K562 (cell line): ENCODE results near the gene CST3. TPM values are rescaled to one million over a fixed set of nuclear protein-coding genes. Genes with fewer than 3 reads are reported as not detected.

Experiments
- ATAC-seq: fragments of 200-7000 bp; cut with Tn5 transposase; 3 replicates; pipeline ENCODE4 v1.9.1; 2020; ENCODE audit warnings: moderate library complexity
- BruUV-seq: library from RNA; stranded (reverse); fragments of 400-500 nt; replicated peaks from 2 replicates; lab custom pipeline; 2021; lab: Mats Ljungman, UMichigan
- CTCF ChIA-PET: fragments of 300-600 bp; formaldehyde crosslinking; extraction: SDS; loops from one replicate; lab custom pipeline; 2021; ENCODE audit warnings: low intra/inter-chr PET ratio; lab: Yijun Ruan, JAX
- POLR2A ChIA-PET: fragments of 300-600, 350-650 bp; sonication (Branson Sonifier 250); formaldehyde crosslinking; extraction: SDS; loops from one replicate; lab custom pipeline; 2021; ENCODE audit warnings: antibody characterized with exemption, inconsistent platforms; lab: Yijun Ruan, JAX
- DNase-seq, 4 experiments: peaks; one replicate each; pipeline versions ENCODE4 v3.0.0 to v3.0.0-alpha.2; 2011 to 2018; ENCODE audit warnings: low spot score in 3 of 4, mixed read lengths in 3 of 4; ENCODE audit errors: extremely low read depth in 1 of 4
- FAIRE-seq: peaks from 2 replicates; lab custom pipeline; 2011; peaks lifted over from hg19 to GRCh38; lab: Jason Lieb, UNC
- H2AFZ ChIP-seq: 2 replicates; pipeline ENCODE4 v1.6.0; 2011; ENCODE audit warnings: low read depth, low read length, control low read depth, inconsistent platforms
- H3K27ac ChIP-seq: fragments of 200-600 bp; 3 replicates; pipeline ENCODE4 v1.8.0; 2011; ENCODE audit warnings: low read depth, mild to moderate bottlenecking, control low read depth, inconsistent platforms, low read length, moderate library complexity, mixed read lengths; ENCODE audit errors: extremely low read depth
- H3K27me3 ChIP-seq, 2 experiments: fragments of 300-600 bp in 1 of 2; 2 replicates in 1 of 2; 3 replicates in 1 of 2; pipeline versions ENCODE4 v1.6.0 to v1.8.0; 2011; ENCODE audit warnings: inconsistent platforms in 2 of 2, low read length in 2 of 2, mild to moderate bottlenecking in 1 of 2, mixed read lengths in 1 of 2, moderate library complexity in 1 of 2; ENCODE audit not compliant: control insufficient read depth in 2 of 2, insufficient read depth in 2 of 2
- H3K36me3 ChIP-seq: fragments of 300-600 bp; 3 replicates; pipeline ENCODE4 v1.8.0; 2011; ENCODE audit warnings: mild to moderate bottlenecking, low read length, inconsistent platforms; ENCODE audit not compliant: control insufficient read depth, insufficient read depth
- H3K4me1 ChIP-seq, 2 experiments: fragments of 200-600 bp in 1 of 2; replicated peaks in 1 of 2; 2 replicates in 1 of 2; 3 replicates in 1 of 2; pipeline versions ENCODE4 v1.5.1 to v1.8.0; 2011; ENCODE audit warnings: inconsistent platforms in 2 of 2, low read length in 2 of 2, mild to moderate bottlenecking in 1 of 2, mixed read lengths in 1 of 2, moderate library complexity in 1 of 2; ENCODE audit not compliant: control insufficient read depth in 2 of 2, insufficient read depth in 2 of 2
- H3K4me2 ChIP-seq: 2 replicates; pipeline ENCODE4 v1.6.1; 2011; ENCODE audit warnings: low read length, control low read depth, inconsistent platforms, mixed read lengths; ENCODE audit not compliant: insufficient read depth
- H3K4me3 ChIP-seq: fragments of 200-600 bp; sonication (generic), shearing (Covaris generic); 2 replicates; pipeline ENCODE4 v1.5.1; 2016; ENCODE audit warnings: control low read depth, inconsistent platforms
- H3K79me2 ChIP-seq: fragments of 200-600 bp; 3 replicates; pipeline ENCODE4 v1.8.0; 2011; ENCODE audit warnings: low read length, inconsistent platforms; ENCODE audit not compliant: control insufficient read depth, insufficient read depth
- H3K9ac ChIP-seq, 2 experiments: 2 replicates each; pipeline versions ENCODE4 v1.6.0 to v1.6.1; 2011; ENCODE audit warnings: low read depth in 2 of 2, low read length in 2 of 2, control low read depth in 1 of 2, inconsistent platforms in 1 of 2, mild to moderate bottlenecking in 1 of 2, mixed read lengths in 1 of 2; ENCODE audit not compliant: insufficient read depth in 1 of 2
- H3K9me1 ChIP-seq: one replicate; pipeline ENCODE4 v1.6.0; 2011; ENCODE audit warnings: inconsistent platforms, mild to moderate bottlenecking, low read length, moderate library complexity; ENCODE audit not compliant: control insufficient read depth, insufficient read depth
- H3K9me3 ChIP-seq: replicated peaks from 2 replicates; pipeline ENCODE4 v1.5.1; 2011; ENCODE audit warnings: low read depth, low read length, inconsistent platforms; ENCODE audit not compliant: control insufficient read depth, insufficient read depth
- H4K20me1 ChIP-seq: replicated peaks from 2 replicates; pipeline ENCODE4 v1.6.1; 2011; ENCODE audit warnings: low read length, inconsistent platforms, mixed read lengths; ENCODE audit not compliant: control insufficient read depth, insufficient read depth
- CTCF ChIP-seq, 3 experiments: IDR thresholded peaks in 2 of 3; conservative IDR thresholded peaks in 1 of 3; 2 replicates each; pipeline ENCODE4 v1.5.1; 2011 to 2012; ENCODE audit warnings: low read length in 3 of 3, mild to moderate bottlenecking in 3 of 3, control low read depth in 2 of 3, improper control_type of control experiment in 1 of 3, inconsistent platforms in 1 of 3, low read depth in 1 of 3, mixed read lengths in 1 of 3, moderate library complexity in 1 of 3; ENCODE audit not compliant: insufficient read depth in 2 of 3
- FOXA1 ChIP-seq: fragments of 450-650 bp; IDR thresholded peaks from 2 replicates; pipeline ENCODE4 v1.6.1; 2016; ENCODE audit warnings: mild to moderate bottlenecking, borderline replicate concordance
- FOXP4 ChIP-seq: sonication (generic); formaldehyde crosslinking; IDR thresholded peaks from 2 replicates; pipeline ENCODE4 v1.8.0; 2022; ENCODE audit warnings: mild to moderate bottlenecking, missing genetic modification reagents, borderline replicate concordance
- KDM4B ChIP-seq, 2 experiments: fragments of 450-650 bp in 1 of 2; sonication (generic) in 1 of 2; IDR thresholded peaks; 2 replicates each; pipeline ENCODE4 v1.6.1; 2016 to 2017; ENCODE audit warnings: borderline replicate concordance in 2 of 2, antibody characterized with exemption in 1 of 2, low read depth in 1 of 2, mild to moderate bottlenecking in 1 of 2
- REST ChIP-seq, 2 experiments: fragments of 450-650 bp; formaldehyde crosslinking in 1 of 2; IDR thresholded peaks; 2 replicates each; pipeline versions ENCODE4 v1.4.0 to v1.6.1; 2014 to 2020; ENCODE audit warnings: mild to moderate bottlenecking in 2 of 2, borderline replicate concordance in 1 of 2, low read depth in 1 of 2
- YY1 ChIP-seq, 3 experiments: IDR thresholded peaks; 2 replicates each; pipeline ENCODE4 v1.6.1; 2011; ENCODE audit warnings: low read length in 2 of 3, mild to moderate bottlenecking in 2 of 3, moderate library complexity in 2 of 3, borderline replicate concordance in 1 of 3, control low read depth in 1 of 3, low read depth in 1 of 3; ENCODE audit not compliant: insufficient read depth in 3 of 3, insufficient replicate concordance in 2 of 3, control insufficient read depth in 1 of 3, insufficient read length in 1 of 3; ENCODE audit errors: extremely low read depth in 1 of 3
- WGBS: fragments of 100-300 bp; shearing (Covaris generic); methylation state at CpG from one replicate; pipeline ENCODE4 v1.1.6; 2016; ENCODE audit warnings: low coverage, mixed read lengths; ENCODE audit not compliant: insufficient coverage; ENCODE audit errors: missing lambda C conversion rate; 5-methylcytosine and 5-hydroxymethylcytosine counted together
- in situ Hi-C: fragments of 300-500 bp; cut with MboI; formaldehyde crosslinking; loops from 4 replicates; pipeline ENCODE4 v1.15.0; 2018; ENCODE audit warnings: inconsistent platforms, mixed read lengths
- intact Hi-C: fragments of 100-400 bp; cut with micrococcal nuclease; formaldehyde crosslinking; loops from 2 replicates; pipeline ENCODE4 v1.14.2; 2022
- polyA plus RNA-seq, 8 experiments: library from polyadenylated mRNA; depleted of rRNA in 4 of 8; stranded (reverse) in 5 of 8; unstranded in 3 of 8; fragments of >200 nt; fragmentation: Nextera tagmentation in 2 of 8; fragmentation: Illumina TruSeq in 1 of 8; extraction: Ambion mirVana in 2 of 8; extraction: Trizol in 1 of 8; gene quantifications; 2 replicates each; pipeline versions ENCODE4 v1.2.1 to v1.2.3, GENCODE V29; 2011 to 2014; ENCODE audit warnings: inconsistent platforms in 1 of 8, missing spikeins in 1 of 8
- total RNA-seq, 7 experiments: library from RNA; depleted of rRNA in 6 of 7; stranded (reverse); fragments of >200 nt in 6 of 7; fragmentation: Illumina TruSeq in 2 of 7; extraction: Trizol in 2 of 7; gene quantifications; 2 replicates each; pipeline versions ENCODE4 v1.2.1 to v1.2.3, GENCODE V29; 2011 to 2021; ENCODE audit warnings: low replicate concordance in 1 of 7

CST3 gene
- total and polyA plus RNA-seq, 9 of the 15 experiments (the other 6 are each of a cell fraction or from before 2014, with no cell fraction given): 8.7 to 113 (median 48.5) TPM

- H3K4me3 ChIP-seq: no peak overlapping the region
- in situ Hi-C loops (no loop called here), intact Hi-C loops (loop anchor here (1.0 kb wide), 1 partner anchor 165 kb away; no protein-coding TSS in a partner anchor)
- DNase-seq: peak; percentile 60 to 68 (median 68)
- H3K36me3 ChIP-seq: no peaks in the 10 kb centered on the region
- no peaks in the 10 kb centered on the region; a peak in 1 of 5 replicates for H3K4me1 ChIP-seq
- ATAC-seq: peak; percentile 96
- CTCF ChIA-PET: interaction anchor here (0.5 to 2.4 kb wide), 2 partner anchors 165 to 1268 kb away, joined by 3 to 25 read pairs; no protein-coding TSS in a partner anchor
- no peaks in the 10 kb centered on the region for H3K9me3 ChIP-seq
- peak; percentile 87 for FAIRE-seq
- no peak overlapping the region for H3K4me2 ChIP-seq
- peak overlapping the region; percentile 16; the same call in 1 of the 2 replicates for H2AFZ ChIP-seq
- no TSS peak for BruUV-seq
- H4K20me1 ChIP-seq: peaks cover 6% of the 10 kb centered on the region; the same call in 1 of the 2 replicates
- no peak overlapping the region for H3K27ac ChIP-seq
- no peaks in the 10 kb centered on the region for H3K9me1 ChIP-seq
- no peak overlapping the region for H3K9ac ChIP-seq
- peaks cover 0 to 8% of the 10 kb centered on the region in 2 experiments; a peak in 2 of 5 replicates for H3K27me3 ChIP-seq
- no peaks in the 10 kb centered on the region for H3K79me2 ChIP-seq
- POLR2A ChIA-PET: no interaction called here
- WGBS: 2% methylated on average over 9 of the region's 9 CpGs
- TF ChIP-seq CTCF (IDR thresholded peaks at IDR 0.05 in 2 of 3, conservative IDR thresholded peaks at IDR 0.05 in 1 of 3; ENCODE audit: insufficient read depth in 2 of 3, low read depth in 1 of 3, low read length in 3 of 3) (peak; percentile 79 to 85 (median 81)), YY1 (IDR thresholded peaks at IDR 0.05; ENCODE audit: borderline replicate concordance in 1 of 3, control insufficient read depth in 1 of 3, extremely low read depth in 1 of 3, insufficient read depth in 3 of 3, insufficient read length in 1 of 3, insufficient replicate concordance in 2 of 3, low read depth in 1 of 3, low read length in 2 of 3) (peak in 1 of 3 experiments; percentile 16), REST (IDR thresholded peaks at IDR 0.05; ENCODE audit: borderline replicate concordance) (peak; percentile 73), REST (CRISPR knock-in tag; IDR thresholded peaks at IDR 0.05; ENCODE audit: low read depth) (no peak), FOXP4 (no peak), KDM4B (IDR thresholded peaks at IDR 0.05; ENCODE audit: borderline replicate concordance in 2 of 2, low read depth in 1 of 2) (no peak), FOXA1 (no peak)
These were observed 31.1 kb downstream of the CST3 start for GRCh38 chr20:23606652-23607049.
